HepG2 (cell line): ENCODE measurements around the gene MRGPRG. TPM values are rescaled to one million over a fixed set of nuclear protein-coding genes. Genes with fewer than 3 reads are reported as not detected.

ENCODE experiments used
- ATAC-seq: fragments of 200-7000 bp; cut with Tn5 transposase; 3 replicates; pipeline ENCODE4 v1.9.1; 2020; ENCODE audit warnings: mild to moderate bottlenecking, moderate library complexity
- BruUV-seq: library from RNA; stranded (reverse); fragments of 400-500 nt; replicated peaks from 2 replicates; lab custom pipeline; 2021; lab: Mats Ljungman, UMichigan
- CTCF ChIA-PET: fragments of 300-600 bp; formaldehyde crosslinking; extraction: SDS; loops from one replicate; lab custom pipeline; 2021; ENCODE audit warnings: low total read pairs, inconsistent platforms, low intra/inter-chr PET ratio; lab: Yijun Ruan, JAX
- POLR2A ChIA-PET: fragments of 350-600 bp; sonication (Branson Sonifier 250); formaldehyde crosslinking; loops from one replicate; lab custom pipeline; 2020; ENCODE audit warnings: antibody characterized with exemption, inconsistent platforms; lab: Yijun Ruan, JAX
- DNase-seq: peaks from one replicate; pipeline ENCODE4 v3.0.0-alpha.2; 2015; ENCODE audit warnings: low spot score
- FAIRE-seq: peaks from 3 replicates; lab custom pipeline; 2011; peaks lifted over from hg19 to GRCh38; lab: Jason Lieb, UNC
- H2AFZ ChIP-seq: one replicate; pipeline ENCODE4 v1.6.1; 2011; ENCODE audit warnings: low read length, inconsistent platforms
- H3K27ac ChIP-seq: fragments of 300-600 bp; 3 replicates; pipeline ENCODE4 v1.8.0; 2011; ENCODE audit warnings: mixed run types, mild to moderate bottlenecking, mixed read lengths, low read length, inconsistent platforms; ENCODE audit not compliant: insufficient read depth; ENCODE audit errors: extremely low read length
- H3K27me3 ChIP-seq, 2 experiments: fragments of 200-600 bp in 1 of 2; 2 replicates in 1 of 2; 3 replicates in 1 of 2; pipeline versions ENCODE4 v1.6.0 to v1.8.0; 2011; ENCODE audit warnings: low read length in 2 of 2, mild to moderate bottlenecking in 2 of 2, moderate library complexity in 2 of 2, inconsistent platforms in 1 of 2; ENCODE audit not compliant: insufficient read depth in 2 of 2, control insufficient read depth in 1 of 2
- H3K36me3 ChIP-seq, 2 experiments: fragments of 200-600 bp in 1 of 2; replicated peaks in 1 of 2; 2 replicates in 1 of 2; 3 replicates in 1 of 2; pipeline versions ENCODE4 v1.5.1 to v1.8.0; 2011; ENCODE audit warnings: low read length in 2 of 2, inconsistent platforms in 1 of 2; ENCODE audit not compliant: insufficient read depth in 2 of 2, control insufficient read depth in 1 of 2
- H3K4me1 ChIP-seq: 2 replicates; pipeline ENCODE4 v1.5.1; 2012; ENCODE audit warnings: low read length, inconsistent platforms; ENCODE audit not compliant: insufficient read depth
- H3K4me2 ChIP-seq: 2 replicates; pipeline ENCODE4 v1.6.0; 2011; ENCODE audit warnings: low read depth, low read length, inconsistent platforms
- H3K4me3 ChIP-seq, 3 experiments: fragments of 200-600 bp in 1 of 3; sonication (generic), shearing (Covaris generic) in 1 of 3; replicated peaks in 1 of 3; 2 replicates each; pipeline ENCODE4 v1.5.1; 2011 to 2016; ENCODE audit warnings: low read length in 3 of 3, inconsistent platforms in 2 of 3, low read depth in 2 of 3, mild to moderate bottlenecking in 2 of 3, control low read depth in 1 of 3, mixed read lengths in 1 of 3; ENCODE audit not compliant: insufficient read depth in 1 of 3
- H3K79me2 ChIP-seq: one replicate; pipeline ENCODE4 v1.6.1; 2011; ENCODE audit warnings: low read length, inconsistent platforms; ENCODE audit not compliant: insufficient read depth
- H3K9ac ChIP-seq: 2 replicates; pipeline ENCODE4 v1.6.0; 2011; ENCODE audit warnings: mild to moderate bottlenecking, low read depth, low read length, inconsistent platforms; ENCODE audit not compliant: insufficient read depth
- H3K9me3 ChIP-seq: 2 replicates; pipeline ENCODE4 v1.5.1; 2012; ENCODE audit warnings: mild to moderate bottlenecking, low read length
- H4K20me1 ChIP-seq: 2 replicates; pipeline ENCODE4 v1.6.0; 2011; ENCODE audit warnings: inconsistent platforms, mild to moderate bottlenecking, low read length, moderate library complexity; ENCODE audit not compliant: insufficient read depth
- DNMT3B ChIP-seq: conservative IDR thresholded peaks from 2 replicates; pipeline ENCODE4 v1.6.1; 2016; ENCODE audit warnings: missing biosample characterization, control low read depth
- HNRNPH1 ChIP-seq: fragments of 200-400 bp; formaldehyde crosslinking; optimal IDR thresholded peaks from 2 replicates; pipeline ENCODE3; 2017; ENCODE audit warnings: mild to moderate bottlenecking, low read depth, low read length
- NCOA5 ChIP-seq: sonication (generic); formaldehyde crosslinking; IDR thresholded peaks from 2 replicates; pipeline ENCODE4 v1.4.0; 2020; ENCODE audit warnings: missing genetic modification reagents
- ZBTB42 ChIP-seq: sonication (generic); formaldehyde crosslinking; IDR thresholded peaks from 2 replicates; pipeline ENCODE4 v1.5.0; 2020; ENCODE audit warnings: mild to moderate bottlenecking, missing genetic modification reagents
- ZKSCAN1 ChIP-seq: fragments of 150-350 bp; IDR thresholded peaks from 2 replicates; pipeline ENCODE4 v1.6.1; 2014; ENCODE audit warnings: low read length
- ZNF550 ChIP-seq: sonication (generic); formaldehyde crosslinking; IDR thresholded peaks from 2 replicates; pipeline ENCODE4 v1.4.0; 2020; ENCODE audit warnings: mild to moderate bottlenecking, missing genetic modification reagents, borderline replicate concordance
- ZNF749 ChIP-seq: sonication (generic); formaldehyde crosslinking; IDR thresholded peaks from 2 replicates; pipeline ENCODE4 v1.8.0; 2022; ENCODE audit warnings: mild to moderate bottlenecking, missing genetic modification reagents, moderate library complexity, borderline replicate concordance
- ZNF775 ChIP-seq: sonication (generic); formaldehyde crosslinking; IDR thresholded peaks from 2 replicates; pipeline ENCODE4 v1.4.0; 2020; ENCODE audit warnings: missing genetic modification reagents, mild to moderate bottlenecking, moderate library complexity, borderline replicate concordance
- WGBS: methylation state at CpG from one replicate; pipeline ENCODE4 v1.1.6; 2017; ENCODE audit warnings: low lambda C conversion rate; 5-methylcytosine and 5-hydroxymethylcytosine counted together
- in situ Hi-C: cut with HindIII; loops from 2 replicates; pipeline ENCODE4 v1.10.0; 2017; ENCODE audit warnings: low pct_unique_long_range_greater_than_20kb; ENCODE audit not compliant: extremely low pct_ligation_motif_present
- intact Hi-C: fragments of 100-400 bp; cut with micrococcal nuclease; formaldehyde crosslinking; loops from one replicate; pipeline ENCODE4 v1.10.0; 2022; ENCODE audit not compliant: unreplicated experiment
- polyA plus RNA-seq, 8 experiments: library from polyadenylated mRNA; depleted of rRNA in 3 of 8; stranded (reverse) in 7 of 8; unstranded in 1 of 8; fragments of >200 nt; fragmentation: Illumina TruSeq in 4 of 8; extraction: Trizol in 4 of 8; gene quantifications; 2 replicates each; pipeline versions ENCODE4 v1.2.1 to v1.2.3, GENCODE V29; 2011 to 2016; ENCODE audit warnings: low read depth in 4 of 8, missing spikeins in 1 of 8, mixed read lengths in 1 of 8; ENCODE audit not compliant: insufficient read depth in 1 of 8
- total RNA-seq, 5 experiments: library from RNA; depleted of rRNA; stranded (reverse); fragments of >200 nt; fragmentation: Illumina TruSeq; extraction: Trizol; gene quantifications; 2 replicates each; pipeline ENCODE4 v1.2.3, GENCODE V29; 2016; ENCODE audit warnings: low read depth in 1 of 5

Gene MRGPRG
- total and polyA plus RNA-seq, 2 of the 13 experiments (the other 11 are each of a cell fraction or from before 2014, with no cell fraction given) = not detected

DNA sequence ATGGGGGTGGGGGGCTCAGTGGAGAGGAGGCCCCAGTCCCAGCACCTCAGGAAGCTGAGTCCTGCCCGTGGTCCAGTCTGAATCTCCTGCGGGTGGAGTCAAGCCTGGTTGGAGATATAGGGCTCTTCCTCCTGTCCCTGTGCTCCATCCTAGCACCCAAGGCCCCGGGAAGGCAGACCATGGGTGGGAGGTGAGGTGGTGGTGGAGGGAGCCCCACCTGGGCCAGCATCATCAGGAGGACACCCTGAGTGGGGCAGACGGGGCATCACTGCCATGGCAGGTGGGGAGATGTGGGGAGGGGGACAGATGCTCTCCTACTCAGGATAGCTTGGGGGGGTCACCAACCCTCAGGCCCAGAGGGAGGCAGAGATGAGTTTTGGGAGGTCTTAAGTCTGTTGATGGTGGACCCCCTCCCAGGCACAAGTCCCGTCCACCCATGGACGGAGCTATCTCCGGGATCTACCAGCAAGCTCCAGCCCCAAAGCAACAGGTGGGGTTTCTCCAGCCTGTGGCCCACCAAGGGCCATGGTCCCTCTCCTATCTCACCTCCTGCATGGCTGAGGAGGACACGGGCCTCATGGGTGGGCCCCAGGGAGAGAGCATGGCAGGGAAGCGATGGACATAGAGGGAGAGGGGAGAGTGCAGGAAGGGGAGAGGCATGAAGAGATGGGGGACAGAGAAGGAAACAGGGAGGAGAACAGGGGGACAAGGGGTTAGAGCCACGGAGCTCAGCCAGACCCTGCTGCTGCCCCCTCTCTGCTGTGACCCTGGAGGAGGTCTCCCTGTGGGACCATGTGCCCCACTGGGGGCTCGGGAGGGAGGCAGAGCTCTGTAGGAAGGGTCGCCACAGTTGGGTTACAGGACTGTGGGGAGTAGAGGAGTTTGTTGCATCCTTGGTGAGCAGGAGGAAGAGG lies 12.3 kb upstream of the MRGPRG start:
- POLR2A ChIA-PET = no interaction called here
- TF ChIP-seq ZBTB42 (CRISPR knock-in tag) (no peak), NCOA5 (CRISPR knock-in tag) (no peak), HNRNPH1 (no peak), ZNF749 (CRISPR knock-in tag) (no peak), DNMT3B (no peak), ZNF775 (CRISPR knock-in tag) (no peak), ZNF550 (CRISPR knock-in tag) (no peak), ZKSCAN1 (no peak)
- no peaks in the 10 kb centered on the region for H3K79me2 ChIP-seq
- DNase-seq = no peak
- no peaks in the 10 kb centered on the region for H3K9me3 ChIP-seq
- H3K27me3 ChIP-seq = peaks cover 16 to 80% of the 10 kb centered on the region in 2 experiments
- H2AFZ ChIP-seq = no peak overlapping the region
- H3K27ac ChIP-seq = no peak overlapping the region
- no peak for ATAC-seq
- H3K9ac ChIP-seq = no peak overlapping the region
- H3K36me3 ChIP-seq = no peaks in the 10 kb centered on the region
- H3K4me1 ChIP-seq = no peaks in the 10 kb centered on the region
- WGBS = under 1% methylated on average over 7 of the region's 12 CpGs
- no peaks in the 10 kb centered on the region for H4K20me1 ChIP-seq
- no peak overlapping the region for H3K4me2 ChIP-seq
- BruUV-seq = no TSS peak
- no peak overlapping the region for H3K4me3 ChIP-seq
- CTCF ChIA-PET = no interaction called here
- no peak for FAIRE-seq
- intact Hi-C loops (no loop called here), in situ Hi-C loops (no loop called here)
